HG03342 (cell line): Measurements from ENCODE around the gene CMIP.

Experiments
- ATAC-seq: cut with Tn5 transposase; IDR thresholded peaks from one replicate; pipeline ENCODE4 v1.9.1; 2021; ENCODE audit warnings: mild to moderate bottlenecking, moderate library complexity; ENCODE audit not compliant: unreplicated experiment

The CMIP gene

DNA sequence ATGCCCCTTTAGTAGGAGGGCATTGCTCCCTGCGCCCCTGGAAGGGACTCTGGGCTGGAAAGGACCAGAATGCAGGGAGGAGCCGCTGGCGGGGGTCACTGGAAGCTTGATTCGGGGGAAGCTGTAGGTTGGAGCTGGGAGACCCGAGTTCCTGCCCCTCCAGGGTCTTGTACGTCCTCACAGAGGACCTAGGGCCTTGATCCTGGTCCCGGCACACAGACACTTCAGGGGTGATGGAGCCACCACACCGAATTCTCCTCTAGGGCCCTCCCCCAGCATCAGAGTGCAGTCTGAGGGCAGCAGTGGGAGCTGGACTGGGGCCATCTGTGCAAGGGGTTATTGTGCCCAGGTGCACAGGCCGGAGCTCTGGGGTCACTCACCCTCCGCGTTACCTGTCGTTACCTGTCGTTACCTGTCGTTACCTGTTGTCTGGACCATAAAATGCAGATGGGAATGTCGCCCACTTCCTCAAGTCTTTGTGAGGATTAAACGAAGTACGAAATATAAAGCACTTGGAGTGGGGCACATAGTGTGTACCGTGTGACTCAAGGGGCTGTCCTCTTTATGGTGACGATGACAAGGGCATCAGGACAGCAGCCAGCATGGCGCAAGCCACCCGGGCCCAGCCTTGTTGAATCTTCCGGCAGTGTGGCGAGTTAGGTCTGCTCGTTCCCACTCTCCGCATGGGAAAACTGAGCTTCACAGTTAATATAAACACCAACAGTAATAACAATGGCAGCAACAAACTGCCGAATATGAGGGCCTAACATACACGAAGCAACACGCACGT is 48.6 kb downstream of the CMIP start:
- no peak for ATAC-seq

DNA sequence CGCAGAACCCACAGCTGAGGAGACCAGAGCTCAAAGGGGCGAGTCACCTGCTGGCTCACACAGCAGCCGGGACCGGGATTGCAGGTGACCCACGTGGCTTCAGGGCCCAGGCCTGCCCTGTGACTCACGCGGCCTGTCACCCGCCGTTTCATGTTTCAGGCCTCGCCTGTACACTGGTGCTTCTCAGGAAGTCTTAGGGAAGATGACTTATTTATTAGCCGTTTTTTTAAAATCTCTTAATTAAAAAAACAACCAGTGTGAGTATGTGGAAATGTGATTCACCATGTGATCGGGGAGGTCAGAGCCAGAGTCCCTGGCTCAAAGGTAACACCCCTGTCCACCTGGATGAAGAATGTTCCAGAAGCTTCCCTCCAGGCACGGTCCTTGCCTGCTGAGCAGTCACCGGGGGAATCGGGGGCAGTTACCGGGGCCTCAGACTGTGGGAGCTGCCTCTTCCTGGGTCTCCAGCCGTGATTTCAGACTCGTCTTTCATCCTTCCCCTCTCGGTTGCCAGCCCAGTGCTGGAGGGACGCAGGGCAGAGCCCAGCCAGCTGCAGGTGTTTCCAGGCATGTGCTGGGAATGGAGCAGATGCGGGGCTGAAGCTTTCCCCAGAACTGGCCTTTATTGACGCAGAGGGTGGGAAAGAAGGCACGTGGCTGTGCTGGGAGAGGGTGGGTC is 49.3 kb downstream of the CMIP start:
- ATAC-seq = no peak

DNA sequence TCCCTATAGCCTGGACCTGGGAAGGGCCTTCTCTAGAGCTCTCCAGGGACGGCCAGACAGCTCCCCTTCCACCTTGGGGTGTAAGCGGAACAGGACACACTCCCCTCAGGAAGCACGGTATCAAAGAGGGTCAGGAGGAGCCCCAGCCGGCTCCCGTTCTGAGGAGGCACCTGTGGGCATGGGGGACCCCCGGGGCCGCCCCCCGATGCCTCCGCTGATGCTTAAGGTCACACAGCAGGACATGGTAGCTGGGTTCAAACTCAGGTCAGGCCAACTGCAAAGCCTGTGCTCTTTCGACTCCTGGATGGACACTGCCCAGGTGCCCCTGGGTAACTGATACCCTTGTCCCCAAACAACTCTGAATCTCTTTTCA is 49.8 kb downstream of the CMIP start:
- ATAC-seq = no peak

DNA sequence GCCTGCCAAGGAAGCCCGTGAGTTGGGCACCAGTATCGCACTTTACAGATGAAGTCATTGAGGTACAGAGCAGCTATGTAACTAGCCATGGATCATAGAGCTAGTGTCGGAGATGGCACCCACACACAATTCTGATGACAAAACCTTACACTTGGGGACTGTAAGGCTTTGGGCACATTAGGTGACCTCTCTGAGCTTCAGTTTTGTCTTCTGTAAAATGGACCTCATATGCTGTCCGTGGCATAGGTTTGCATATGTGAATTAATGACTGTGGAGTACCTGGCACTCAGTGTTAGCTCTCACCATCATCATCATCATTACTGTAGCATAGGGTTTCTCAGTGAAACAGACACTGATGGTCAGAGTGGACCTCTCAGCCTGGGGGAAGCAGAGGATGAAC is 50.3 kb downstream of the CMIP start:
- no peak for ATAC-seq

DNA sequence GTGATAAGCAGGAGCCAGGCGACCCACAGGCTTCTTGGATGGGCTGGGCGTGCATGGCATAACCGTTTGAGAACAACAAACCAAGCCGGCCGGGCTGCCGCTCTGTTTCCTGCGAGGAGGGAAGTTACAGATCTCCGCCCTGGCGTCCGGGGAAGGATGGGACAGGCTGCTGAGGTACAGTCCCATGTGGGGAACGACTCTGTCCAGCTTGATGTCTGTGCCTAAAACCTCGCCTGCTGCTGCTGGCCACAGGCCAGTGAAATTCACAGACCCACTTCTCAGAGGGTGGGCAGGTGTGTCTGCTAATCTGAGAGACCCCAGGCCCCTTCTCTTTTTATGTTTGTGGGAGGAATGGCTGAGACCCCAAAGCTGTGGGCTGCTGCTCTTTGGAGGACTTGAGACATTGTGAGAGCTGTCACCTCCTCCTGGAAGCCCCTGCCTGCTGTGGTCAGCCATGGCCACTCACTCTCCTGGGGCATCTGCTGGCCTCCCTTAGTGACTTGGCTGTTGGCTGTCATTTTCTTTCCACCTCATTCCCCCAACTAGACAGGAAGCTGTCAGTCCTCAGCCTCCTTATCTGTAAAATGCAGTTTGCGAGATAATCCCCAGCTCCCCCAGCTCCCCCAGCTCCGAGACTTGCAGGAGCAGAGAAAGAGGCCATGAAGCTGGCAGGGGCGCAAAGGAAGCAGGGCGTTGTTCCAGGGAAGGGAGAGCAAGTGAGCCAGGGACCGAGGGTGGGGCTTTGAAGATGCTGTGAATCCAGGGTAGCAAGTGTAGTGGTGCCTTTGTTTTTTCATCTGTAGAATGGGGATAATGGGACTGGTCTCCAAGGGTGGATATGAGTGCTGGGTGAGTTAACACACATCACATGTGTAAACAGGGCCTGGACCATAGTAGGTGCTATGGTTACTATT is 51.0 kb downstream of the CMIP start:
- ATAC-seq = no peak

DNA sequence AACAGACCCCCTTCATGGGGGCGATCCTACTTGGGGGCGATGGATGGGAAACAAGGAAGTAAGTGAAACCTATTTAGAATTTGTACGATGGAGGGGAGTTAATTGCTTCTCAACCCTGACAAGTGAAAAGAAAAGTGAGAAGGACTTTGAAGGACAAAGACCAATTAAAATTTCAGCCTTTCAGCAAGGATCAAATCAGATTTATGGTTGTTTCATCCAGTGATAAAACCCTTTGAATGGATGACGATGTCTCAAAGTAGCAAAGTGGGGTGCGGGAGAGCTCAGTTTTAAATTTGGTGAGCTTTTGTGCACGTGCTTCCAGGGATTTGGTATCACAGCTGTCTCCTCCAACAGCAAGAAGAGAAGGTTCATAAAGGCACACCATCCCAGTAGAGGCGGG is 51.7 kb downstream of the CMIP start:
- ATAC-seq = no peak

DNA sequence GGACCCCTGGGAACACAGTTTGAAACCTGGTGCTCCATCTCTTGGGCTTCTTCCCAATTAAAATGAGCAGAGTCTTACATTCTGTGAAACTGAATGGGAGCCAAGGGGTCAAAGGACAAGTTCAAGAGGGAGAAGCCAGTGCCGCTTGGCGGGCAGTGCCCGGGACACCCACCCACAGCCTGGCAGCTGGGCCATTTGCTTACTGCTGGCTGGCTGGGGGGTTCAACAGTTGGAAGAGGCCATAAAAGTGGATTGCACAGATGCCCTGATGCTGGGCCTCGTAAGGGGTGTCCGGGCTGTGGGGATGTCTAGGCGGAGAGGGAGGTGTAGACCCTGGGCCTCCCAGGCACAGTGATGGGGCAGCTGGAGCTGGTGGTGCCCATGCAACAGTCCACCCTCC is 52.1 kb downstream of the CMIP start:
- ATAC-seq = no peak

DNA sequence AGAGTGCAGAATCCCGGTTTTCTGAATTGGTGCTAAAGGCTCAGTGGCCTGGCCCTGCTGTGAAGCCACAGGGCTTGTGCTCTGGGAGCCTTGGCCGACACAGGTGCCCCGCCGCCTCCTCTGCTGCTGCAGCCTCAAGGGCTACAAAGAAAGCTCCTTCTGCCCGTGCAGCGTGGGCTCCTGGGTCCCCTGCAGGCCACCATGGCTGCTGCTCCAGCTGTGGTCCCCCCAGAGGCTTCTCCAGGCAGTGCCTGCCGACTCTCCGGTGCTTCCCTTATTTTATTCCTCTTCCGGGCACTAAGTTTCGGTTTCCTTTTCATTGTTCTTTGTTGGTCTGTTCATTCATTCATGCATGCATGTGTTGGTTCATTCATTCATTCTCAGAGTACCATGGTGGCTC is 53.1 kb downstream of the CMIP start:
- peak; percentile 81 for ATAC-seq

DNA sequence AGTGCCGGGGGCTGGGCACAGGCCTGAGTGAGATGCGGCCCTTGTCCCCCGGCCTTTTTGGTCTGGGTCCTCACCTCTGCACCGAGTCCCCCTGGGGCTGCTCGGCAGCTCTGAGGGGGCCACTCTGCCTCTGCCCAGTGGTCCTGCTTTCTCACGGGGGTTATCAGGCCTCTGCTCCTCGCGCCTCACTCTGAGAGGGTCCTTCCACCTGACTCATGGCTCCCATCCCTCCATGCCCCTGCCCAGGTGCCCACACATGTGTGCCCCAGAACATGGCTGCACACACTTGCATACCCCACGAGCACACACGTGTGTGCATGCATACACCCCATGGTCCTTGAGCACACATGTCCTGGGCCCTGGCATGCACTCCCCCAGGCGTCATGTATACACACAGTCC is 53.7 kb downstream of the CMIP start:
- no peak for ATAC-seq

DNA sequence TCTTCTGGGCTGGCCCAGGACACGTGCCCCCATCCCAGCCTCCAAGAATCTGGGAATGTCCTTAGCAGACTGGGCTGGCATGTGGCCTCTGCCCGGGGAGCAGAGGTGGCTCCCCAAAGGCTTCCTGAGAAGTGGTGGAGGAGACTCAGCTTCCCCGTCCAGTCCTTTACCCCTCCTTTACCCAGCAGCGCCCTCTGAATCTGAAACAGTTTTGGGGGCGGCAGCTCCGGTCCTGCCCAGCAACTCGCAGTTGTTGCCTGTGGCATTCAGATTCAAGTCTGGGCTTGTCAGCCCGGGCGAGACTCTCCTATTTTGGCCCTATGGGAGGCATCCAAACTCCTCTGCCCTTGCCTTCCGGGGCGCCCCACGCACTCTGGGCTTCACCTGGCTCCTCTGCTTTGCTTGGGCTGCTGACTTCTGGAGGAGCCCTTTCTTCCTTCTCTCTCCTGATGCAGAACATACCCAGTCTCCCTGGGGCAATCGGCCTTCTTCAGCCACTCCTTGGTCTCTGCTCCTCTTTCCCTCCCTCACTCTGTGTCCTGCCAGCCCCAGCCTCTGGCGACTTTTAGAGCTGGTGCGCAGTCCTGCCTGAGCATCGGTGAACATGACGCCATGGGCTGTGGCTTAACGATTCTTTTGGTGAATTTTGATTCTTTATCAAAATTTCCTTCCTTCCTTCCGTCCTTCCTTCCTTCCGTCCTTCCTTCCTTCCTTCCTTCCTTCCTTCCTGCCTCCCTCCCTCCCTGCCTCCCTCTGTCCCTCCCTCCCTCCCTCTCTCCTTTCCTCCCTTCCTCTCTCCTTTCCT is 55.2 kb downstream of the CMIP start:
- ATAC-seq = no peak

DNA sequence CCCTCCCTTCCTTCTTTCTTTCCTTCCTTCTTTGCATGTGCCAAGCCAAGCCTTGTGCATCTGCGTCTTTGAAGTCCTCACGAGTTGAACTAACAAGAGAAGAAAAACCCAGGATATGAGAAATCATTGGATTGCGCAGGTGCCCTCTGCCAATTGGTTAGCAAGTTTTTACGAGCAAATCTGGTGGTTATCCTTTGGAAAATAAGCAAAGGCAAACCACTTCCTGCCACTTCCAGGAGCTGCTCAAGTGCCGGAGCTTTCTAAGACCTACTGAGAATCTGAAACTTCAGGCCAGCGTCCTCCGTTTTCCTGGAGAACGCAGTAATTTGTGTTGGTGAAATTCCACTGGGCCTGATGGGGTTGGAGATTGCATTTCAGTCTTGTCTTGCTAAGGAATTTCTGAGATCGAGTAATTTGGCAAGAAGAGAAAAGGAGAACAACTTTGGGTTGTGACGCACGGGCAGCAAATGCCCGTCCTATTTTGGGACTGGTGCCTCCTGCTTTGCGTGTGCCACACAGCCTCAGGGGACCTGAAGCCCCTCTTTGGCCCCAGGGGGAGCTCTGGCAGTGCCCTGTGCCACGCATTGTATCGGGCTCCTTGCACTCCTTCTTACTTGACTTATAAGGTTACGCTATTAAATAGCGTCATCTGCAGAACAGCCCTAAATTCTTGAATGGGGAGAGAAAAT is 56.4 kb downstream of the CMIP start:
- no peak for ATAC-seq

DNA sequence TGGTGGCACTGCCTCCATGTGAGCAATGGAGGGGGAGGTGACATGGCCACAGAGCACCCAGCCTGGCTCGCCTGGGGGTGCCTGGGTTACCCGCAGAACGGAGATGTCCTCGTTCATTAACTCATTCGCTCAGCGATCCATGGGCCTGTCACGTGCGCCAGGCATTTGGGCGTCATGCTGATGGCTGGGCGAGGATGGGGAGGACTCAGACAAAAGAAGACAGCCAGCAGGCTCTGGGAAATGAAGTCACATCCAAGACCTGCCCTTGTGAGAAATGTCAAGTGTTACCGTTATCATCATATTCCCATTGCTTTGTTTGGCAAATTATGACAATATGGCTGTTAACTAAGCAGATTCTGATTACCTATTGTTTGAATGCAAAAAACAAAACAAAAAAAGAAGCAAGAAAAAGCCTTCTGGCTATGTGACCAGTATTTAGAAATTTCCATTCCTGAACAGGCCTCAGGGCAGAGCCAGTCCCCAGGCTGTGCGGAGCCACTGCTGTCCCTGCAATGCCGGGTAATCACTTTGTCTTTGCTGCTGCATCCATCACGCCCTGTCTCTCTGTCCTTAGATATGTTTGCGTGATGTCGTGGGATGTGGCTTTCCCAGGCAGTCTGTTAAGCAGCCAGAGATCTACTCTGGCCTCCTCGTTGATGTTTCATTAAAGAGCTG is 57.9 kb downstream of the CMIP start:
- ATAC-seq = no peak

DNA sequence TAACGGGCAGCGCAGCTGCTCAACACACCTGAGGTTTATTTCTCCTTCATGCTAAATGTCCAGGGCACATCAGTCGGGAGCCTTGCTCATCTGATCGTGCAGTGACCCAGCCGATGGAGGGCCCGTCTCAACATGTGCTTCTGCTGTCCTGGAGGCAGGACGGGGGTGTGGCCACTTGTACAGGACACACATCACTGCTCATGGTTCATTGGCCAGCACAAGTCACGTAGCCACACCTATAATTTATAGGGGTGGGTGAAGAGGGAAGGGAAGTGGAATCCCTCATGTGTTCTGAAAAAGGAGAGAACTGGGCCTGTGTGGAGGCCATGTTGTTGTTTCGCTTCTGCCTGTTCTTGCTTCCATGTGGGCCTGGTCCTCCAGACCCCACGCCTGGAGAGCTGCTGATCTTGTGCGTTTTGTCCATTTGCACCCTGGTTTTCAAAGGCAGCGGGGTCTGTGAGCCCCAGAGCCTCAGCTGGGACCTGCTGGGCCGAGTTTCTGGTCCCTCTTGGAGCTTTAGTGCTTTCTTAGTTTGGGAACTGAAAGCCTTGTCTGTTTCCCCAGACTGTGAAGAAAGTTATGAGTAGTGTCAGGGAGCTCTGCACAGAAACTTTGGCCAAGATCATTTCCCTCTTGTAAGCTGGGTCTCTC is 60.5 kb downstream of the CMIP start:
- ATAC-seq = peak; percentile 74

DNA sequence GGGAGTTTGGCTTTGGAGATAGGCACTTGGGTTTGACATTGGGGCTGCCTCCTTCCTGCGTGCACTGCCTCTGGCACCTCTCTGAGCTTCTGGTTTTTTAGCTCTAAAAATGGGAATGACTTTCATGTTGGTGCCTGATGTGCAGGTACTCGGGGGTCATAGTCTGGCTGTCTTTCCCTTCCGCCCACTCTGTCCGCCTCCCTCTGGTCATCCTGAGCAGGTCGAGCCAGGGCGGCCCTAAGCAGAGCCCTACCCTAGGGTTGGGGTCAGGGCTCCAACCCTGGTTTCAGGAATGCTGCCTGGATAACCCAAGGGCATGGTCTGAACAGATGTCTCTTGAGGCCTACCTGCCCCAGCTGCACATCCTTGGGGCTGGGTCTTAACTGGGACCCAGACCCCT is 64.8 kb downstream of the CMIP start:
- ATAC-seq = no peak

DNA sequence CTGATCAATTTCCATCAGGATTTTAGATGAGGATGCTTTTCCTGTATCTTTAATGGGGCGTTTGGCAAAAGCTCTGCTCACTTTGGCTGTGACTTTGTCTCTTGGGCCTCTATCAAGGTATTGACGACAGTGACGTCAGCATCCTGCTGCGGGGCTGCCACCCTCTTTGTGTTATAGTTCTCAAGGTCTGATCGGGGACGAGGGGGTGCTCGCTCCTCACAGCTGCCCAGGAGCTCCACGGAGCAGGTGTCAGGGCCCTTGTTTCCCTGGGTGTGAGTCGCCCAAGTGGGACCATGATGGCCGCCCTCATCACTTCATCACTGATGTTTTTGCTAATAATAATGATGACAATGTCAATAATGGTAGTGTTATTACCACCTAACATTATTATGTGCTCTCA is 65.4 kb downstream of the CMIP start:
- ATAC-seq = no peak

DNA sequence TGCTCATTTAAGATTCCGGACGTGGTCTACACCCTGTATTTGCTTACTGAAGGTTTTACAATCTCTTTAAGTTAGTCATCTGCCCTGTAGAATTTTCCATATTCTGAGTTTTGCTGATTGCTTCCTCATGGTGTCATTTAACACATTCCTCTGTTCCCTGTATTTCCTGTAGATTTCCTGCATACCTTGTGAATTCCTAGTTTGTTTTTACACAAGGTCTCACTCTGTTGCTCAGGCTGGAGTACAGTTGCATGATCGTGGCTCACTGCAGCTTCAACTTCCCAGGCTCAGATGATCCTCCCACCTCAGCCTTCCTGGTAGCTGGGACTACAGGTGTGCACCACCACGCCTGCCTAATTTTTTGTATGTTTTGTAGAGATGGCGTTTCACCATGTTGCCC is 66.8 kb downstream of the CMIP start:
- ATAC-seq = no peak

DNA sequence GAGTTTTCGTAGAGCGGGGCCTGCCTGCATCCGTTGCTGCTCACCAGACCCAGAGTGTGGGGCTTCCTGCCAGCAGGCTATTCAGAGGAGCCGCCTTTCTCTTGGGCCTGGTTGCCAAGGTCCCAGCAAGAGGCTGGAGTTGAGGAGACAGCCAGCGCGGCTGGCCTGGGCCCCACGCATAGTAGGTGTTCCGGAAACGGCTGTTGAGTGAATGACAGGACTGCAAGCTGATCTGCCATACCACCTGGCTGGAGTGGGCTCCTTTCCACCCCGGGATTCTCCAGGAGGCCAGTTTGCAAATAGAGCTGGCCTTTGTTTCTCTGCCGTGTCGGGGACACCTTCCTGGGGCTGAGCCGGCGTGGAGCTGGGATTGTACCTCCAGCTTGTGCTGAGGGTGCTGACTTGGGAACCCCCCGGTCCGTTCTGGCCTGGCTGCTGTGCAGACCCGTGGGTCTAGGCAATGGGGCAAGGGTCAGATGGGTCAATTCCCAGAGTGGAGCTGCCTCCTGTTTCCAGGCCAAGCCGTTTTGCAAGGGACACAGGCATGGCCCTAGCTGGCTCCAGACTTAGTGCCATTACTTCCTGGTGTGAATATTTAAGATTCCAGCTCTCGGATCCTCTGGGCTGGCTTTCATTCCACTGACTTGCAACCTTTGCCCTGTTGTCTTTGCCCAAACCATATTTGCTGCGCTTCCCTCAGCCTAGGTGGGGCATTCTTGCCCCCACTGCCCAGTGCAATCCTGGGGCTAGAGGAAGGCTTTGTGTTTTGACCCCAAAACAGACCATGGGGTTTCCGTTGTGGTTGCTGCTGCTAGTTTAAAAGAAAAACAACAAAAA is 68.8 kb downstream of the CMIP start:
- peak; percentile 24 for ATAC-seq

DNA sequence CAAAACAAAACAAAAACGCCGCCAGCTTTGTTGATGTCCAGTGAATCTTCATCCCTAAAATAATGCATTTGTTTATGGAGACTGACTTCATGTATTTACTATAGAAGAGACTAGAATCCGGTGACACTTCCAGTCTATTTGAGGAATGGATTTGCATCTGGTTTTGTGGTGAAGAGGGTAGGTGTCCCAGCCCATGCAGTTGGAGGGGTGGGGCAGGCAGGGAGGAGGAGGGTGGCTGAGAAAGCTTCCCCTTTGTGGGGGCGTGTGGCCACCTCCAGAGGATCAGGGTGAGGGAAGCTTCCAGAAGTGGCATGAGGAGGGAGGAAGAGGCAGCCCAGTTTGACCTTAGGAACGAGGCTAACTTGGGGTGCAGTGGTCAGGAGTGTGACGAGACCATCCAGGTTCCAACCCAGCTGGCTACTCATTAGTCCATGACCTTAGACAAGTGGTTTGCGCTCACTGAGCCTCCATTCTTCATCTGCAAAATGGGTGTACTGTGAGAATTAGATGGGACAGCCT is 69.5 kb downstream of the CMIP start:
- peak; percentile 69 for ATAC-seq
